Breast epithelium (tissue), 4 donors: ENCODE results near the gene RASGRP1. TPM values are rescaled to one million over a fixed set of nuclear protein-coding genes. Genes with fewer than 3 reads are reported as not detected.

Experiments
- DNase-seq, 2 donors: peaks; one replicate each; pipeline ENCODE4 v3.0.0-alpha.2; 2019; ENCODE audit warnings: low spot score in 2 of 2
- H3K27ac ChIP-seq, 2 donors: fragments of 200-600 bp; sonication (generic) in 1 of 2; one replicate each; pipeline ENCODE4 v1.5.1; 2016 to 2019; ENCODE audit warnings: mild to moderate bottlenecking in 1 of 2
- H3K27me3 ChIP-seq, 2 donors: fragments of 200-600 bp; sonication (generic) in 1 of 2; one replicate each; pipeline versions ENCODE4 v1.5.1 to v1.6.0; 2017 to 2019; ENCODE audit warnings: control low read depth in 1 of 2, mild to moderate bottlenecking in 1 of 2
- H3K36me3 ChIP-seq: fragments of 200-600 bp; one replicate; pipeline ENCODE4 v1.5.1; 2019
- H3K4me1 ChIP-seq, 2 donors: fragments of 200-600 bp; sonication (generic); one replicate each; pipeline ENCODE4 v1.5.1; 2016 to 2019; ENCODE audit warnings: control low read depth in 1 of 2
- H3K4me3 ChIP-seq, 3 donors: fragments of 200-600 bp; sonication (generic); 1 replicate in 2 of 3; 2 replicates in 1 of 3; pipeline ENCODE4 v1.5.1; 2016 to 2019; ENCODE audit warnings: mild to moderate bottlenecking in 3 of 3, moderate library complexity in 2 of 3
- H3K9me3 ChIP-seq, 2 donors: fragments of 200-600 bp; sonication (generic) in 1 of 2; one replicate each; pipeline ENCODE4 v1.5.1; 2016 to 2019; ENCODE audit warnings: control low read depth in 1 of 2
- CTCF ChIP-seq, 3 donors: fragments of 450-650 bp; IDR thresholded peaks; one replicate each; pipeline ENCODE4 v1.5.1; 2016 to 2017; ENCODE audit warnings: antibody characterized with exemption in 3 of 3, mild to moderate bottlenecking in 3 of 3, moderate library complexity in 3 of 3
- POLR2A ChIP-seq: fragments of 450-650 bp; IDR thresholded peaks from one replicate; pipeline ENCODE4 v1.6.1; 2016; ENCODE audit warnings: antibody characterized with exemption, mild to moderate bottlenecking, moderate library complexity
- POLR2AphosphoS5 ChIP-seq, 3 donors: sonication (generic); formaldehyde crosslinking; IDR thresholded peaks; one replicate each; pipeline ENCODE4 v1.6.1; 2017; ENCODE audit warnings: antibody characterized with exemption in 3 of 3
- intact Hi-C: fragments of 100-400 bp; cut with DNase I; formaldehyde crosslinking; loops from one replicate; pipeline ENCODE4 v1.15.1; 2023; ENCODE audit warnings: low total_unique reads
- total RNA-seq, 3 donors: library from RNA; depleted of rRNA; stranded (reverse); fragments of >200 nt; gene quantifications; one replicate each; pipeline ENCODE4 v1.1.0, GENCODE V29; 2016

Gene RASGRP1
- total RNA-seq, 3 donors from 2014 or later, result 0.96 to 4.8 (median 1.3) TPM

DNA sequence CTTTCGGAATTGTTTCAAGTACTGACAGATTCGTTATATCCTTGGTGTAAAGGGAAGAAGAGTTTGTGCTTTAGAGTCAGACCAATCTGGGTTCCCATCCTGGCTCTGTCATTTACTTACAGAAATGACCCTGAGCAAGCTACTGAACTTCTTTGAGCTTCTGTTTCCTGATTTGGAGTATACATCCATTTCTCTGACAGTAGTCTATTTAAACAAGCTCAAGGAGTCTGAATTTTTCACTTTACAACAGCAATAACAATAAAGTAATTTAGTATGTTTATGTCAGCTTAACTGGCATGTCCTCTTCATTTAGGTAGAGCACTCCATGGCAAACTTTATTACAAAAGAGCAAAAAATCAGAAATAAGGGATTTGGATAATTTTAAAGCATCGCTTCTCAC lies 82.9 kb downstream of the RASGRP1 start:
- intact Hi-C loops, result no loop called here
- H3K4me1 ChIP-seq, result no peaks in the 10 kb centered on the region
- H3K27me3 ChIP-seq, result no peaks in the 10 kb centered on the region
- no peak for TF ChIP-seq POLR2AphosphoS5 (IDR thresholded peaks at IDR 0.05)
- TF ChIP-seq CTCF (IDR thresholded peaks at IDR 0.05), result no peak
- no peak for TF ChIP-seq POLR2A
- no peaks in the 10 kb centered on the region for H3K9me3 ChIP-seq
- H3K4me3 ChIP-seq, result no peak overlapping the region
- H3K36me3 ChIP-seq, result no peaks in the 10 kb centered on the region
- no peak overlapping the region for H3K27ac ChIP-seq
- no peak for DNase-seq

GRCh38 chr15:38481113-38481512 lies 83.5 kb downstream of the RASGRP1 start:
- H3K9me3 ChIP-seq, result no peaks in the 10 kb centered on the region
- H3K4me1 ChIP-seq, result no peaks in the 10 kb centered on the region
- H3K4me3 ChIP-seq, result no peak overlapping the region
- no peak for TF ChIP-seq POLR2AphosphoS5 (IDR thresholded peaks at IDR 0.05)
- no peak for TF ChIP-seq CTCF (IDR thresholded peaks at IDR 0.05)
- no peak for TF ChIP-seq POLR2A
- intact Hi-C loops, result no loop called here
- no peaks in the 10 kb centered on the region for H3K36me3 ChIP-seq
- DNase-seq, result no peak
- no peak overlapping the region for H3K27ac ChIP-seq
- no peaks in the 10 kb centered on the region for H3K27me3 ChIP-seq

DNA sequence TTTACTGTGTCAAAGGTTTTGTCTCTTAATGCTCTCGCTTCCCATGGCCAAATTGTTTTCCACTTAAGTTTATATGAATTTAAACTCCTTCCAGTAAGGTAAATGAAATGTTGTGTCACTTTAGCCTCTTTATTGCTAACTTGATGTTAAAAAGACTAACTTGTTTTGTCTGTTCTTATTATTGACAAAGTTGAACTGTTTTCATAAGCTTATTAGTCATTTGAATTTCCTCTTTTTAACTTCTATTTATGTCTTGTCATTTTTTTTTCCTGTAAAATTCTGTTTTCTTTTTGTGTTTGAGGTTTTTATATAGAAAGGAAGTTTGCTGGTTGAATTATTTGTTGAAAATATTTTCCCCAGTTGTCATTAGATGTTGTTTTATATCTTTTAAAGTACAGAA lies 84.9 kb downstream of the RASGRP1 start:
- no peaks in the 10 kb centered on the region for H3K36me3 ChIP-seq
- TF ChIP-seq CTCF (IDR thresholded peaks at IDR 0.05), result no peak
- no peak for TF ChIP-seq POLR2A
- no peak for TF ChIP-seq POLR2AphosphoS5 (IDR thresholded peaks at IDR 0.05)
- H3K27ac ChIP-seq, result no peak overlapping the region
- intact Hi-C loops, result no loop called here
- DNase-seq, result no peak
- no peaks in the 10 kb centered on the region for H3K27me3 ChIP-seq
- H3K4me1 ChIP-seq, result no peaks in the 10 kb centered on the region
- H3K4me3 ChIP-seq, result no peak overlapping the region
- H3K9me3 ChIP-seq, result no peaks in the 10 kb centered on the region

- DNase-seq, result no peak
- TF ChIP-seq CTCF (IDR thresholded peaks at IDR 0.05) (no peak), POLR2AphosphoS5 (IDR thresholded peaks at IDR 0.05) (no peak), POLR2A (no peak)
- no peak overlapping the region for H3K27ac ChIP-seq
- intact Hi-C loops, result no loop called here
- no peaks in the 10 kb centered on the region for H3K27me3 ChIP-seq
- no peaks in the 10 kb centered on the region for H3K36me3 ChIP-seq
- H3K4me3 ChIP-seq, result no peak overlapping the region
- no peaks in the 10 kb centered on the region for H3K4me1 ChIP-seq
- H3K9me3 ChIP-seq, result no peaks in the 10 kb centered on the region
Measured at GRCh38 chr15:38479266-38479665, 85.3 kb downstream of the RASGRP1 start.

DNA sequence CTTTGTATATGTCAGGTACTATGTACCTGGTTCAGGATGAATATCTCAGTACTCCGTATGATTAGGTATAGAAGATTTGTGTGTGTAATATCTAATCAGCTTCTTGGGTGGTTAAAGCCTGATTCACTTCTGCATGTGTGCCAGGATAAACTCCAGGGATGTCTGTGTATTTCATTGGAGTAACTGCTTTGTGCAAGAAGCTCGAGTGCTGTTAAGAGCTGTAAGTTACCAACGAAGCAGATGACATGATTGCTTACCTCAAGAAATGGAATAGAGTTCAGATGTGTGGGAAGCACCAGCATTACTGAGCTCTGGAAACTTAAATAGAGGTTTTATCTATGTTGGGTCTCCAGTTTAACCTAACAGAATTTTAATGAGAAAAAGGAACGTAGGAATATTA lies 87.0 kb downstream of the RASGRP1 start:
- no peaks in the 10 kb centered on the region for H3K4me1 ChIP-seq
- no peak overlapping the region for H3K27ac ChIP-seq
- DNase-seq, result no peak
- H3K4me3 ChIP-seq, result no peak overlapping the region
- intact Hi-C loops, result no loop called here
- H3K36me3 ChIP-seq, result peaks cover 5% of the 10 kb centered on the region
- H3K27me3 ChIP-seq, result no peaks in the 10 kb centered on the region
- no peaks in the 10 kb centered on the region for H3K9me3 ChIP-seq
- TF ChIP-seq CTCF (IDR thresholded peaks at IDR 0.05) (no peak), POLR2AphosphoS5 (IDR thresholded peaks at IDR 0.05) (no peak), POLR2A (no peak)
